H1 (cell line): Measurements from ENCODE around the gene RASEF.

Experiments used
- GABPA ChIP-seq: IDR thresholded peaks from 2 replicates; pipeline ENCODE4 v1.6.1; 2011; ENCODE audit warnings: mild to moderate bottlenecking, low read length, moderate library complexity, borderline replicate concordance; ENCODE audit not compliant: insufficient read depth
- POLR2A ChIP-seq, 2 experiments: IDR thresholded peaks; 1 replicate in 1 of 2; 2 replicates in 1 of 2; pipeline ENCODE4 v1.6.1; 2011; ENCODE audit warnings: low read depth in 2 of 2, low read length in 2 of 2, mild to moderate bottlenecking in 2 of 2; ENCODE audit errors: control extremely low read depth in 1 of 2
- RNF2 ChIP-seq: fragments of 200-900, 300-1000 bp; sonication (generic); IDR thresholded peaks from 2 replicates; pipeline ENCODE4 v1.7.1; 2016; ENCODE audit warnings: borderline replicate concordance, low read depth, mild to moderate bottlenecking, antibody characterized with exemption, low read length; ENCODE audit not compliant: poor library complexity, severe bottlenecking; ENCODE audit errors: missing control alignments
- TF ChIP-seq, protein P1 (sequence below): IDR thresholded peaks from 2 replicates; pipeline ENCODE4 v1.6.1; 2012; ENCODE audit warnings: inconsistent platforms

- TF ChIP-seq POLR2A (IDR thresholded peaks at IDR 0.05; ENCODE audit: control extremely low read depth in 1 of 2, low read depth in 2 of 2, low read length in 2 of 2): no peak
- TF ChIP-seq, protein P1, sequence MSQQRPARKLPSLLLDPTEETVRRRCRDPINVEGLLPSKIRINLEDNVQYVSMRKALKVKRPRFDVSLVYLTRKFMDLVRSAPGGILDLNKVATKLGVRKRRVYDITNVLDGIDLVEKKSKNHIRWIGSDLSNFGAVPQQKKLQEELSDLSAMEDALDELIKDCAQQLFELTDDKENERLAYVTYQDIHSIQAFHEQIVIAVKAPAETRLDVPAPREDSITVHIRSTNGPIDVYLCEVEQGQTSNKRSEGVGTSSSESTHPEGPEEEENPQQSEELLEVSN: no peak
- TF ChIP-seq GABPA: no peak
- no peak for TF ChIP-seq RNF2
These were observed 8.7 kb upstream of the RASEF start for GRCh38 chr9:83071626-83072025.
